ENCODE results near the gene SUGCT.

DNA sequence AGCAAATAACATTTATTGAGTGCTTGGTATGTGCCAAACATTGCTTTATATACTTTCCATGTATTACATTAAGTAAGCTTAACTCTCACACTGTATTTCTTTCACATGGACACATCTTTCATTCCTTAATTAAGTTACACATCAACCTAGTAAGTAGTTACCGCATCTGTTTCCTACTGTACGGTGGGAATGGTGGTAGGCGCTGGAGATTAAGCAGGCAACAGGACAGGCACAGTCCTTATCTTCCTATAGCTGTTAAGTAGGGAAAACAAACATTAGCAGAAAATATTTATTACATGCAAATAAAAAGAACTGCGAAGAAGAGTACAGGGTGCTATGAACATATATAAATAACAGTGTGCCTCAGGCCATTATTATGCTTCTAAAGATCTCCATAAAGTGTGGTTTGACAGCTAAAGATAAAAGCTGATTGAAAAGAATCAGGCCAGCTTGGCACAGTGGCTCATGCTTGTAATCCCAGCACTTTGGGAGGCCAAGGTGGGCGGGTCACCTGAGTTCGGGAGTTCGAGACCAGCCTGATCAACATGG is 105.0 kb downstream of the SUGCT start:
- TF ChIP-seq, protein P1, sequence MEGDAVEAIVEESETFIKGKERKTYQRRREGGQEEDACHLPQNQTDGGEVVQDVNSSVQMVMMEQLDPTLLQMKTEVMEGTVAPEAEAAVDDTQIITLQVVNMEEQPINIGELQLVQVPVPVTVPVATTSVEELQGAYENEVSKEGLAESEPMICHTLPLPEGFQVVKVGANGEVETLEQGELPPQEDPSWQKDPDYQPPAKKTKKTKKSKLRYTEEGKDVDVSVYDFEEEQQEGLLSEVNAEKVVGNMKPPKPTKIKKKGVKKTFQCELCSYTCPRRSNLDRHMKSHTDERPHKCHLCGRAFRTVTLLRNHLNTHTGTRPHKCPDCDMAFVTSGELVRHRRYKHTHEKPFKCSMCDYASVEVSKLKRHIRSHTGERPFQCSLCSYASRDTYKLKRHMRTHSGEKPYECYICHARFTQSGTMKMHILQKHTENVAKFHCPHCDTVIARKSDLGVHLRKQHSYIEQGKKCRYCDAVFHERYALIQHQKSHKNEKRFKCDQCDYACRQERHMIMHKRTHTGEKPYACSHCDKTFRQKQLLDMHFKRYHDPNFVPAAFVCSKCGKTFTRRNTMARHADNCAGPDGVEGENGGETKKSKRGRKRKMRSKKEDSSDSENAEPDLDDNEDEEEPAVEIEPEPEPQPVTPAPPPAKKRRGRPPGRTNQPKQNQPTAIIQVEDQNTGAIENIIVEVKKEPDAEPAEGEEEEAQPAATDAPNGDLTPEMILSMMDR (IDR thresholded peaks at IDR 0.05; ENCODE audit: low read depth, low read length): no peak
- no peak for TF ChIP-seq EZH2phosphoT487 (IDR thresholded peaks at IDR 0.05; ENCODE audit: low read depth)
